HepG2 (cell line): ENCODE measurements around the gene VPS18. TPM values are rescaled to one million over a fixed set of nuclear protein-coding genes. Genes with fewer than 3 reads are reported as not detected.

Experiments used
- ATAC-seq: fragments of 200-7000 bp; cut with Tn5 transposase; 3 replicates; pipeline ENCODE4 v1.9.1; 2020; ENCODE audit warnings: mild to moderate bottlenecking, moderate library complexity
- BruUV-seq: library from RNA; stranded (reverse); fragments of 400-500 nt; replicated peaks from 2 replicates; lab custom pipeline; 2021; lab: Mats Ljungman, UMichigan
- CTCF ChIA-PET: fragments of 300-600 bp; formaldehyde crosslinking; extraction: SDS; loops from one replicate; lab custom pipeline; 2021; ENCODE audit warnings: low total read pairs, inconsistent platforms, low intra/inter-chr PET ratio; lab: Yijun Ruan, JAX
- POLR2A ChIA-PET: fragments of 350-600 bp; sonication (Branson Sonifier 250); formaldehyde crosslinking; loops from one replicate; lab custom pipeline; 2020; ENCODE audit warnings: antibody characterized with exemption, inconsistent platforms; lab: Yijun Ruan, JAX
- DNase-seq: peaks from one replicate; pipeline ENCODE4 v3.0.0-alpha.2; 2015; ENCODE audit warnings: low spot score
- FAIRE-seq: peaks from 3 replicates; lab custom pipeline; 2011; peaks lifted over from hg19 to GRCh38; lab: Jason Lieb, UNC
- H2AFZ ChIP-seq: one replicate; pipeline ENCODE4 v1.6.1; 2011; ENCODE audit warnings: low read length, inconsistent platforms
- H3K27ac ChIP-seq: fragments of 300-600 bp; 3 replicates; pipeline ENCODE4 v1.8.0; 2011; ENCODE audit warnings: mixed run types, mild to moderate bottlenecking, mixed read lengths, low read length, inconsistent platforms; ENCODE audit not compliant: insufficient read depth; ENCODE audit errors: extremely low read length
- H3K27me3 ChIP-seq, 2 experiments: fragments of 200-600 bp in 1 of 2; 2 replicates in 1 of 2; 3 replicates in 1 of 2; pipeline versions ENCODE4 v1.6.0 to v1.8.0; 2011; ENCODE audit warnings: low read length in 2 of 2, mild to moderate bottlenecking in 2 of 2, moderate library complexity in 2 of 2, inconsistent platforms in 1 of 2; ENCODE audit not compliant: insufficient read depth in 2 of 2, control insufficient read depth in 1 of 2
- H3K36me3 ChIP-seq, 2 experiments: fragments of 200-600 bp in 1 of 2; replicated peaks in 1 of 2; 2 replicates in 1 of 2; 3 replicates in 1 of 2; pipeline versions ENCODE4 v1.5.1 to v1.8.0; 2011; ENCODE audit warnings: low read length in 2 of 2, inconsistent platforms in 1 of 2; ENCODE audit not compliant: insufficient read depth in 2 of 2, control insufficient read depth in 1 of 2
- H3K4me1 ChIP-seq: 2 replicates; pipeline ENCODE4 v1.5.1; 2012; ENCODE audit warnings: low read length, inconsistent platforms; ENCODE audit not compliant: insufficient read depth
- H3K4me2 ChIP-seq: 2 replicates; pipeline ENCODE4 v1.6.0; 2011; ENCODE audit warnings: low read depth, low read length, inconsistent platforms
- H3K4me3 ChIP-seq, 3 experiments: fragments of 200-600 bp in 1 of 3; sonication (generic), shearing (Covaris generic) in 1 of 3; replicated peaks in 1 of 3; 2 replicates each; pipeline ENCODE4 v1.5.1; 2011 to 2016; ENCODE audit warnings: low read length in 3 of 3, inconsistent platforms in 2 of 3, low read depth in 2 of 3, mild to moderate bottlenecking in 2 of 3, control low read depth in 1 of 3, mixed read lengths in 1 of 3; ENCODE audit not compliant: insufficient read depth in 1 of 3
- H3K79me2 ChIP-seq: one replicate; pipeline ENCODE4 v1.6.1; 2011; ENCODE audit warnings: low read length, inconsistent platforms; ENCODE audit not compliant: insufficient read depth
- H3K9ac ChIP-seq: 2 replicates; pipeline ENCODE4 v1.6.0; 2011; ENCODE audit warnings: mild to moderate bottlenecking, low read depth, low read length, inconsistent platforms; ENCODE audit not compliant: insufficient read depth
- H3K9me3 ChIP-seq: 2 replicates; pipeline ENCODE4 v1.5.1; 2012; ENCODE audit warnings: mild to moderate bottlenecking, low read length
- H4K20me1 ChIP-seq: 2 replicates; pipeline ENCODE4 v1.6.0; 2011; ENCODE audit warnings: inconsistent platforms, mild to moderate bottlenecking, low read length, moderate library complexity; ENCODE audit not compliant: insufficient read depth
- AGO2 ChIP-seq: fragments of 200-400 bp; formaldehyde crosslinking; optimal IDR thresholded peaks from 2 replicates; pipeline ENCODE3; 2017; ENCODE audit warnings: mild to moderate bottlenecking, low read depth, low read length, moderate library complexity
- EHMT2 ChIP-seq: fragments of 200-600 bp; sonication (generic); IDR thresholded peaks from 2 replicates; pipeline ENCODE4 v1.7.0; 2017; ENCODE audit warnings: antibody characterized with exemption, low read depth, low read length, borderline replicate concordance
- PLRG1 ChIP-seq: fragments of 450-650 bp; conservative IDR thresholded peaks from 2 replicates; pipeline ENCODE4 v1.6.1; 2016
- RORA ChIP-seq: sonication (generic); formaldehyde crosslinking; IDR thresholded peaks from 2 replicates; pipeline ENCODE4 v1.5.0; 2020; ENCODE audit warnings: mild to moderate bottlenecking, missing genetic modification reagents, moderate library complexity
- SKI ChIP-seq: fragments of 450-650 bp; IDR thresholded peaks from one replicate; pipeline ENCODE4 v1.6.1; 2018; ENCODE audit warnings: mild to moderate bottlenecking; ENCODE audit not compliant: partially characterized antibody
- ZIK1 ChIP-seq: sonication (generic); formaldehyde crosslinking; IDR thresholded peaks from 2 replicates; pipeline ENCODE4 v1.5.0; 2020; ENCODE audit warnings: mild to moderate bottlenecking, low read depth, missing genetic modification reagents, borderline replicate concordance
- WGBS: methylation state at CpG from one replicate; pipeline ENCODE4 v1.1.6; 2017; ENCODE audit warnings: low lambda C conversion rate; 5-methylcytosine and 5-hydroxymethylcytosine counted together
- in situ Hi-C: cut with HindIII; loops from 2 replicates; pipeline ENCODE4 v1.10.0; 2017; ENCODE audit warnings: low pct_unique_long_range_greater_than_20kb; ENCODE audit not compliant: extremely low pct_ligation_motif_present
- intact Hi-C: fragments of 100-400 bp; cut with micrococcal nuclease; formaldehyde crosslinking; loops from one replicate; pipeline ENCODE4 v1.10.0; 2022; ENCODE audit not compliant: unreplicated experiment
- polyA plus RNA-seq, 8 experiments: library from polyadenylated mRNA; depleted of rRNA in 3 of 8; stranded (reverse) in 7 of 8; unstranded in 1 of 8; fragments of >200 nt; fragmentation: Illumina TruSeq in 4 of 8; extraction: Trizol in 4 of 8; gene quantifications; 2 replicates each; pipeline versions ENCODE4 v1.2.1 to v1.2.3, GENCODE V29; 2011 to 2016; ENCODE audit warnings: low read depth in 4 of 8, missing spikeins in 1 of 8, mixed read lengths in 1 of 8; ENCODE audit not compliant: insufficient read depth in 1 of 8
- total RNA-seq, 5 experiments: library from RNA; depleted of rRNA; stranded (reverse); fragments of >200 nt; fragmentation: Illumina TruSeq; extraction: Trizol; gene quantifications; 2 replicates each; pipeline ENCODE4 v1.2.3, GENCODE V29; 2016; ENCODE audit warnings: low read depth in 1 of 5
- TF ChIP-seq, protein P1 (sequence below): sonication (generic); formaldehyde crosslinking; IDR thresholded peaks from 2 replicates; pipeline ENCODE4 v1.5.0; 2020; ENCODE audit warnings: missing genetic modification reagents
- TF ChIP-seq, protein P2 (sequence below): sonication (generic); formaldehyde crosslinking; IDR thresholded peaks from 2 replicates; pipeline ENCODE4 v1.8.0; 2022; ENCODE audit warnings: mild to moderate bottlenecking, missing genetic modification reagents; ENCODE audit not compliant: insufficient replicate concordance

VPS18 gene
- total and polyA plus RNA-seq, 2 of the 13 experiments (the other 11 are each of a cell fraction or from before 2014, with no cell fraction given) = 5.8 to 17.0 TPM

GRCh38 chr15:40875991-40876730 is 18.1 kb upstream of the VPS18 start:
- intact Hi-C loops = no loop called here
- BruUV-seq = no TSS peak
- Histone ChIP-seq H3K4me1 (peaks cover 25% of the 10 kb centered on the region), H3K27ac (no peak overlapping the region), H3K9me3 (no peaks in the 10 kb centered on the region), H3K27me3 (peaks cover 0 to 18% of the 10 kb centered on the region in 2 experiments; a peak in 2 of 5 replicates), H3K4me3 (no peak overlapping the region), H3K9ac (no peak overlapping the region), H3K4me2 (no peak overlapping the region), H3K79me2 (no peaks in the 10 kb centered on the region), H3K36me3 (no peaks in the 10 kb centered on the region), H4K20me1 (no peaks in the 10 kb centered on the region), H2AFZ (no peak overlapping the region)
- ChIA-PET CTCF (no interaction called here), POLR2A (no interaction called here)
- FAIRE-seq (no peak), ATAC-seq (no peak), DNase-seq (no peak)
- WGBS = 53% methylated on average over 6 of the region's 6 CpGs
- TF ChIP-seq EHMT2 (no peak), AGO2 (no peak), RORA (CRISPR knock-in tag) (no peak), SKI (no peak), PLRG1 (no peak), ZIK1 (no peak)
- TF ChIP-seq, protein P1, sequence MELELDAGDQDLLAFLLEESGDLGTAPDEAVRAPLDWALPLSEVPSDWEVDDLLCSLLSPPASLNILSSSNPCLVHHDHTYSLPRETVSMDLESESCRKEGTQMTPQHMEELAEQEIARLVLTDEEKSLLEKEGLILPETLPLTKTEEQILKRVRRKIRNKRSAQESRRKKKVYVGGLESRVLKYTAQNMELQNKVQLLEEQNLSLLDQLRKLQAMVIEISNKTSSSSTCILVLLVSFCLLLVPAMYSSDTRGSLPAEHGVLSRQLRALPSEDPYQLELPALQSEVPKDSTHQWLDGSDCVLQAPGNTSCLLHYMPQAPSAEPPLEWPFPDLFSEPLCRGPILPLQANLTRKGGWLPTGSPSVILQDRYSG (CRISPR knock-in tag) = no peak
- TF ChIP-seq, protein P2, sequence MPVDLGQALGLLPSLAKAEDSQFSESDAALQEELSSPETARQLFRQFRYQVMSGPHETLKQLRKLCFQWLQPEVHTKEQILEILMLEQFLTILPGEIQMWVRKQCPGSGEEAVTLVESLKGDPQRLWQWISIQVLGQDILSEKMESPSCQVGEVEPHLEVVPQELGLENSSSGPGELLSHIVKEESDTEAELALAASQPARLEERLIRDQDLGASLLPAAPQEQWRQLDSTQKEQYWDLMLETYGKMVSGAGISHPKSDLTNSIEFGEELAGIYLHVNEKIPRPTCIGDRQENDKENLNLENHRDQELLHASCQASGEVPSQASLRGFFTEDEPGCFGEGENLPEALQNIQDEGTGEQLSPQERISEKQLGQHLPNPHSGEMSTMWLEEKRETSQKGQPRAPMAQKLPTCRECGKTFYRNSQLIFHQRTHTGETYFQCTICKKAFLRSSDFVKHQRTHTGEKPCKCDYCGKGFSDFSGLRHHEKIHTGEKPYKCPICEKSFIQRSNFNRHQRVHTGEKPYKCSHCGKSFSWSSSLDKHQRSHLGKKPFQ (CRISPR knock-in tag) = no peak
- in situ Hi-C loops = no loop called here
